Endothelial cell of umbilical vein (primary cell): ENCODE data around the gene CHSY1. TPM values are rescaled to one million over a fixed set of nuclear protein-coding genes. Genes with fewer than 3 reads are reported as not detected.
A peak's percentile ranks its signal among the peaks of the same experiment; 100 is the strongest.

Experiments used
- BruUV-seq: library from RNA; stranded (reverse); fragments of 400-500 nt; replicated peaks from 2 replicates; lab custom pipeline; 2021; lab: Mats Ljungman, UMichigan
- CTCF ChIA-PET: fragments of 300-600, 350-600 bp; sonication (Branson Sonifier 250); formaldehyde crosslinking; loops from one replicate; lab custom pipeline; 2021; ENCODE audit warnings: antibody characterized with exemption, inconsistent platforms; lab: Charles Lee
- POLR2A ChIA-PET: fragments of 300-600, 350-600 bp; sonication (Branson Sonifier 250); formaldehyde crosslinking; loops from one replicate; lab custom pipeline; 2021; ENCODE audit warnings: antibody characterized with exemption, inconsistent platforms; lab: Charles Lee
- DNase-seq: peaks from one replicate; pipeline ENCODE4 v3.0.0-alpha.2; 2011; ENCODE audit warnings: low read depth, low spot score
- FAIRE-seq: peaks from 2 replicates; lab custom pipeline; 2011; peaks lifted over from hg19 to GRCh38; lab: Jason Lieb, UNC
- H2AFZ ChIP-seq: 2 replicates; pipeline ENCODE4 v1.6.0; 2012; ENCODE audit warnings: low read depth, low read length, control low read depth, inconsistent platforms
- H3K27ac ChIP-seq: 2 replicates; pipeline ENCODE4 v1.5.1; 2011; ENCODE audit warnings: low read depth, mild to moderate bottlenecking, control low read depth, low read length, moderate library complexity; ENCODE audit not compliant: insufficient read depth
- H3K27me3 ChIP-seq, 2 experiments: 2 replicates each; pipeline versions ENCODE4 v1.6.0 to v1.6.1; 2011; ENCODE audit warnings: low read length in 2 of 2, mixed read lengths in 1 of 2; ENCODE audit not compliant: control insufficient read depth in 2 of 2, insufficient read depth in 2 of 2
- H3K36me3 ChIP-seq, 2 experiments: 2 replicates in 1 of 2; 3 replicates in 1 of 2; pipeline ENCODE4 v1.5.1; 2011; ENCODE audit warnings: low read length in 2 of 2, mild to moderate bottlenecking in 1 of 2, moderate library complexity in 1 of 2; ENCODE audit not compliant: control insufficient read depth in 2 of 2, insufficient read depth in 2 of 2; ENCODE audit errors: extremely low read depth in 1 of 2
- H3K4me1 ChIP-seq: 3 replicates; pipeline ENCODE4 v1.5.1; 2011; ENCODE audit warnings: mild to moderate bottlenecking, low read length; ENCODE audit not compliant: control insufficient read depth, insufficient read depth; ENCODE audit errors: extremely low read depth
- H3K4me2 ChIP-seq: 2 replicates; pipeline ENCODE4 v1.6.1; 2011; ENCODE audit warnings: low read length, control low read depth, mixed read lengths; ENCODE audit not compliant: insufficient read depth
- H3K4me3 ChIP-seq, 3 experiments: fragments of 200-600 bp in 1 of 3; sonication (generic), shearing (Covaris generic) in 1 of 3; replicated peaks in 1 of 3; 2 replicates each; pipeline ENCODE4 v1.5.1; 2011 to 2016; ENCODE audit warnings: control low read depth in 3 of 3, low read length in 3 of 3, mild to moderate bottlenecking in 2 of 3, inconsistent platforms in 1 of 3, low read depth in 1 of 3, moderate library complexity in 1 of 3; ENCODE audit not compliant: insufficient read depth in 1 of 3
- H3K79me2 ChIP-seq: 2 replicates; pipeline ENCODE4 v1.6.0; 2012; ENCODE audit warnings: low read length, inconsistent platforms; ENCODE audit not compliant: control insufficient read depth, insufficient read depth
- H3K9ac ChIP-seq: replicated peaks from 2 replicates; pipeline ENCODE3; 2011; ENCODE audit warnings: low read length, control low read depth; ENCODE audit not compliant: insufficient read depth; ENCODE audit errors: extremely low read depth
- H3K9me1 ChIP-seq: replicated peaks from 3 replicates; pipeline ENCODE4 v1.6.0; 2011; ENCODE audit warnings: mild to moderate bottlenecking, low read length; ENCODE audit not compliant: control insufficient read depth, insufficient read depth; ENCODE audit errors: extremely low read depth
- H3K9me3 ChIP-seq: replicated peaks from 2 replicates; pipeline ENCODE4 v1.5.1; 2012; ENCODE audit warnings: low read length, inconsistent platforms; ENCODE audit not compliant: control insufficient read depth, insufficient read depth
- H4K20me1 ChIP-seq: replicated peaks from 2 replicates; pipeline ENCODE3; 2011; ENCODE audit warnings: mild to moderate bottlenecking, low read length; ENCODE audit not compliant: control insufficient read depth, insufficient read depth; ENCODE audit errors: extremely low read depth
- CTCF ChIP-seq, 2 donors: IDR thresholded peaks; 1 replicate in 1 of 2; 2 replicates in 1 of 2; pipeline ENCODE4 v1.5.1; 2011; ENCODE audit warnings: low read length in 2 of 2, mild to moderate bottlenecking in 2 of 2, moderate library complexity in 2 of 2, control low read depth in 1 of 2, inconsistent platforms in 1 of 2, low read depth in 1 of 2; ENCODE audit not compliant: insufficient read depth in 1 of 2; ENCODE audit errors: extremely low read depth in 1 of 2
- EZH2 ChIP-seq: IDR thresholded peaks from 2 replicates; pipeline ENCODE4 v1.6.1; 2012; ENCODE audit warnings: borderline replicate concordance, low read depth, mild to moderate bottlenecking, moderate library complexity, low read length, inconsistent platforms; ENCODE audit not compliant: severe bottlenecking
- FOS ChIP-seq: IDR thresholded peaks from 2 replicates; pipeline ENCODE4 v1.6.1; 2011; ENCODE audit warnings: mild to moderate bottlenecking, low read length, moderate library complexity, borderline replicate concordance; ENCODE audit not compliant: insufficient read depth
- GATA2 ChIP-seq: IDR thresholded peaks from 2 replicates; pipeline ENCODE4 v1.7.0; 2011; ENCODE audit warnings: low read depth, mild to moderate bottlenecking, moderate library complexity, mixed read lengths, low read length; ENCODE audit not compliant: insufficient read length, insufficient read depth
- JUN ChIP-seq: IDR thresholded peaks from 2 replicates; pipeline ENCODE4 v1.6.1; 2011; ENCODE audit warnings: borderline replicate concordance, low read depth; ENCODE audit not compliant: insufficient read length, insufficient read depth
- MYC ChIP-seq: IDR thresholded peaks from one replicate; pipeline ENCODE4 v1.6.1; 2011; ENCODE audit warnings: mild to moderate bottlenecking, low read depth, low read length
- POLR2A ChIP-seq: IDR thresholded peaks from 2 replicates; pipeline ENCODE4 v1.6.1; 2012; ENCODE audit warnings: low read depth, mild to moderate bottlenecking, control low read depth, low read length
- POLR2AphosphoS5 ChIP-seq: IDR thresholded peaks from 2 replicates; pipeline ENCODE4 v1.6.1; 2012; ENCODE audit warnings: low read depth, mild to moderate bottlenecking, control low read depth, low read length, moderate library complexity; ENCODE audit not compliant: insufficient read depth
- dilution Hi-C: fragments of 300-500 bp; cut with MboI; formaldehyde crosslinking; loops from one replicate; pipeline ENCODE4 v1.15.0; 2019; ENCODE audit warnings: low sequenced_read_pairs; ENCODE audit not compliant: extremely low pct_ligation_motif_present
- intact Hi-C: fragments of 100-400 bp; cut with micrococcal nuclease; formaldehyde crosslinking; loops from one replicate; pipeline ENCODE4 v1.10.0; 2022
- polyA plus RNA-seq, 4 experiments: library from polyadenylated mRNA; depleted of rRNA in 3 of 4; stranded (reverse) in 3 of 4; unstranded in 1 of 4; fragments of >200 nt; gene quantifications; 2 replicates each; pipeline versions ENCODE4 v1.2.1 to v1.2.3, GENCODE V29; 2011 to 2012; ENCODE audit warnings: missing spikeins in 1 of 4
- total RNA-seq: library from RNA; stranded (reverse); gene quantifications from 2 replicates; pipeline ENCODE4 v1.2.3, GENCODE V29; 2021
- TF ChIP-seq, protein P1 (sequence below): IDR thresholded peaks from 2 replicates; pipeline ENCODE4 v1.6.1; 2011; ENCODE audit not compliant: insufficient read depth, insufficient read length

The CHSY1 gene
- total and polyA plus RNA-seq, 2 donors (not counting 3 experiments of a cell fraction or from before 2014, with no cell fraction given) = 23.7 to 50.8 TPM

DNA sequence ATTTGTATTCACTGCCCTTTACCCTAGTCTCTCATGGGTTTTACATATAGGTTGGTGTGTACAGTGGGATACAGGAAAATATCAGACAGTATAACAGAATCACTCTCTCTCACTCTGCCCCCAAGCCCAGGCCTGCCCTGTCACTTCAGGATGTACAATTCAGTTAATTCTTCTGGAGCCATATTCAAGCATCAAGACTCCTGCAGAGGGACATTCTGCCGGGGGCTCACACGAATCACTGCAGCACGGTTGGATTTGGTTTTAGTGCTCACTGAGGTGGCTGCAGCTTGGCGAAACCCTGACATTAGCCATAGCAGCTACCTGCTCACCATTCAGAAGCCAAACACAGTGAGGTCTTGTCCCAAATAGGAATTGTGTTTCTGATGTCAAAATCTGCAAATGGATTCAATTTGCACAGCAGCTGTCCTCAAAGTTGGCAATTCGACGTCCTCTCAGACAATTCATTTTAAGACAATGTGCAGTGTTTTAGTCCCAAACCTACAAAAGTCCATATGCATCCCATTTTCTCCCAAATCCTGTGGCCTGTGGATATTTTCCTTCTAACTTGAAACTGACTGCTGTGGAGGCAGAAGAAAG lies 82.9 kb downstream of the CHSY1 start:
- FAIRE-seq (no peak), DNase-seq (no peak)
- H3K79me2 ChIP-seq = no peaks in the 10 kb centered on the region
- H3K9ac ChIP-seq = peak overlapping the region; percentile 44
- no peaks in the 10 kb centered on the region for H3K36me3 ChIP-seq
- CTCF ChIA-PET = interaction anchor here (0.9 to 5.0 kb wide), 7 partner anchors 8 to 83 kb away, joined by 3 to 23 read pairs (median 8); partner anchors contain the start of gene CHSY1
- H3K27ac ChIP-seq = peak overlapping the region; percentile 98
- peaks cover 2% of the 10 kb centered on the region for H3K9me3 ChIP-seq
- dilution Hi-C loops = no loop called here
- H3K9me1 ChIP-seq = no peaks in the 10 kb centered on the region
- POLR2A ChIA-PET = interaction anchor here (1.6 to 1.7 kb wide), 2 partner anchors 8 to 14 kb away, joined by 7 to 8 read pairs; no protein-coding TSS in a partner anchor
- intact Hi-C loops = loop anchor here (2.0 kb wide), 2 partner anchors 20 to 42 kb away; no protein-coding TSS in a partner anchor
- H3K4me3 ChIP-seq = no peak overlapping the region
- H3K4me1 ChIP-seq = peaks cover 38% of the 10 kb centered on the region
- BruUV-seq = no TSS peak
- H4K20me1 ChIP-seq = no peaks in the 10 kb centered on the region
- TF ChIP-seq POLR2A (no peak), MYC (no peak), GATA2 (no peak), FOS (no peak), JUN (no peak), CTCF (IDR thresholded peaks at IDR 0.05; ENCODE audit: extremely low read depth in 1 of 2, insufficient read depth in 1 of 2, low read depth in 1 of 2, low read length in 2 of 2) (no peak), EZH2 (no peak), POLR2AphosphoS5 (no peak)
- TF ChIP-seq, protein P1, sequence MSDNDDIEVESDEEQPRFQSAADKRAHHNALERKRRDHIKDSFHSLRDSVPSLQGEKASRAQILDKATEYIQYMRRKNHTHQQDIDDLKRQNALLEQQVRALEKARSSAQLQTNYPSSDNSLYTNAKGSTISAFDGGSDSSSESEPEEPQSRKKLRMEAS = no peak
- H2AFZ ChIP-seq = no peak overlapping the region
- H3K27me3 ChIP-seq = no peaks in the 10 kb centered on the region
- H3K4me2 ChIP-seq = peak overlapping the region; percentile 82
